GM23338 (cell line): ENCODE results near the gene PGS1.

Experiments used
- CREB1 ChIP-seq: fragments of 250-450 bp; sonication (Bioruptor Pico); IDR thresholded peaks from 2 replicates; pipeline ENCODE4 v1.5.0; 2020; ENCODE audit warnings: low read depth, mild to moderate bottlenecking, moderate library complexity
- CTCF ChIP-seq, 2 experiments: fragments of 200-600 bp in 1 of 2; sonication (generic) in 1 of 2; conservative IDR thresholded peaks; 2 replicates each; pipeline versions ENCODE4 v1.5.1 to v1.6.1; 2016 to 2017; ENCODE audit warnings: antibody characterized with exemption in 2 of 2, low read depth in 2 of 2, mild to moderate bottlenecking in 2 of 2, moderate library complexity in 1 of 2
- EZH2 ChIP-seq: fragments of 200-600 bp; sonication (generic); IDR thresholded peaks from one replicate; pipeline ENCODE4 v1.8.0; 2017; ENCODE audit warnings: antibody characterized with exemption, mild to moderate bottlenecking, low read depth; ENCODE audit not compliant: unreplicated experiment
- EZH2phosphoT487 ChIP-seq: fragments of 200-600 bp; sonication (generic); IDR thresholded peaks from one replicate; pipeline ENCODE4 v1.8.1; 2018; ENCODE audit warnings: antibody characterized with exemption; ENCODE audit not compliant: unreplicated experiment
- JUNB ChIP-seq: IDR thresholded peaks from one replicate; pipeline ENCODE4 v1.6.1; 2016; ENCODE audit warnings: antibody characterized with exemption; ENCODE audit not compliant: unreplicated experiment
- NANOG ChIP-seq: IDR thresholded peaks from 2 replicates; pipeline ENCODE4 v1.6.1; 2016; ENCODE audit warnings: antibody characterized with exemption, borderline replicate concordance
- POLR2AphosphoS5 ChIP-seq: IDR thresholded peaks from 2 replicates; pipeline ENCODE4 v1.6.1; 2016; ENCODE audit warnings: antibody characterized with exemption, low read depth
- STAT1 ChIP-seq: IDR thresholded peaks from one replicate; pipeline ENCODE4 v1.6.1; 2016; ENCODE audit warnings: antibody characterized with exemption; ENCODE audit not compliant: unreplicated experiment
- ZNF331 ChIP-seq: fragments of 250-450 bp; sonication (Bioruptor Pico); IDR thresholded peaks from 2 replicates; pipeline ENCODE4 v1.5.0; 2020; ENCODE audit warnings: low read depth, mild to moderate bottlenecking, moderate library complexity
- TF ChIP-seq, protein P1 (sequence below): IDR thresholded peaks from one replicate; pipeline ENCODE4 v1.6.1; 2018; ENCODE audit warnings: antibody characterized with exemption; ENCODE audit not compliant: unreplicated experiment
- TF ChIP-seq, protein P2 (sequence below): IDR thresholded peaks from 2 replicates; pipeline ENCODE4 v1.6.1; 2016; ENCODE audit warnings: antibody characterized with exemption

- TF ChIP-seq POLR2AphosphoS5 (no peak), EZH2 (no peak), CTCF (conservative IDR thresholded peaks at IDR 0.05; ENCODE audit: low read depth in 2 of 2) (no peak), STAT1 (no peak), EZH2phosphoT487 (no peak), CREB1 (CRISPR knock-in tag) (no peak), NANOG (no peak), JUNB (no peak), ZNF331 (no peak)
- TF ChIP-seq, protein P1, sequence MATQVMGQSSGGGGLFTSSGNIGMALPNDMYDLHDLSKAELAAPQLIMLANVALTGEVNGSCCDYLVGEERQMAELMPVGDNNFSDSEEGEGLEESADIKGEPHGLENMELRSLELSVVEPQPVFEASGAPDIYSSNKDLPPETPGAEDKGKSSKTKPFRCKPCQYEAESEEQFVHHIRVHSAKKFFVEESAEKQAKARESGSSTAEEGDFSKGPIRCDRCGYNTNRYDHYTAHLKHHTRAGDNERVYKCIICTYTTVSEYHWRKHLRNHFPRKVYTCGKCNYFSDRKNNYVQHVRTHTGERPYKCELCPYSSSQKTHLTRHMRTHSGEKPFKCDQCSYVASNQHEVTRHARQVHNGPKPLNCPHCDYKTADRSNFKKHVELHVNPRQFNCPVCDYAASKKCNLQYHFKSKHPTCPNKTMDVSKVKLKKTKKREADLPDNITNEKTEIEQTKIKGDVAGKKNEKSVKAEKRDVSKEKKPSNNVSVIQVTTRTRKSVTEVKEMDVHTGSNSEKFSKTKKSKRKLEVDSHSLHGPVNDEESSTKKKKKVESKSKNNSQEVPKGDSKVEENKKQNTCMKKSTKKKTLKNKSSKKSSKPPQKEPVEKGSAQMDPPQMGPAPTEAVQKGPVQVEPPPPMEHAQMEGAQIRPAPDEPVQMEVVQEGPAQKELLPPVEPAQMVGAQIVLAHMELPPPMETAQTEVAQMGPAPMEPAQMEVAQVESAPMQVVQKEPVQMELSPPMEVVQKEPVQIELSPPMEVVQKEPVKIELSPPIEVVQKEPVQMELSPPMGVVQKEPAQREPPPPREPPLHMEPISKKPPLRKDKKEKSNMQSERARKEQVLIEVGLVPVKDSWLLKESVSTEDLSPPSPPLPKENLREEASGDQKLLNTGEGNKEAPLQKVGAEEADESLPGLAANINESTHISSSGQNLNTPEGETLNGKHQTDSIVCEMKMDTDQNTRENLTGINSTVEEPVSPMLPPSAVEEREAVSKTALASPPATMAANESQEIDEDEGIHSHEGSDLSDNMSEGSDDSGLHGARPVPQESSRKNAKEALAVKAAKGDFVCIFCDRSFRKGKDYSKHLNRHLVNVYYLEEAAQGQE = no peak
- TF ChIP-seq, protein P2, sequence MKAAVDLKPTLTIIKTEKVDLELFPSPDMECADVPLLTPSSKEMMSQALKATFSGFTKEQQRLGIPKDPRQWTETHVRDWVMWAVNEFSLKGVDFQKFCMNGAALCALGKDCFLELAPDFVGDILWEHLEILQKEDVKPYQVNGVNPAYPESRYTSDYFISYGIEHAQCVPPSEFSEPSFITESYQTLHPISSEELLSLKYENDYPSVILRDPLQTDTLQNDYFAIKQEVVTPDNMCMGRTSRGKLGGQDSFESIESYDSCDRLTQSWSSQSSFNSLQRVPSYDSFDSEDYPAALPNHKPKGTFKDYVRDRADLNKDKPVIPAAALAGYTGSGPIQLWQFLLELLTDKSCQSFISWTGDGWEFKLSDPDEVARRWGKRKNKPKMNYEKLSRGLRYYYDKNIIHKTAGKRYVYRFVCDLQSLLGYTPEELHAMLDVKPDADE = no peak
Observed at GRCh38 chr17:78408476-78409050, 30.1 kb downstream of the PGS1 start.
